Measurements from ENCODE around the gene PPP2R2D. TPM values are rescaled to one million over a fixed set of nuclear protein-coding genes. Genes with fewer than 3 reads are reported as not detected.

The PPP2R2D gene
- total RNA-seq, 1 experiment from 2014 or later, result 39.1 TPM

DNA sequence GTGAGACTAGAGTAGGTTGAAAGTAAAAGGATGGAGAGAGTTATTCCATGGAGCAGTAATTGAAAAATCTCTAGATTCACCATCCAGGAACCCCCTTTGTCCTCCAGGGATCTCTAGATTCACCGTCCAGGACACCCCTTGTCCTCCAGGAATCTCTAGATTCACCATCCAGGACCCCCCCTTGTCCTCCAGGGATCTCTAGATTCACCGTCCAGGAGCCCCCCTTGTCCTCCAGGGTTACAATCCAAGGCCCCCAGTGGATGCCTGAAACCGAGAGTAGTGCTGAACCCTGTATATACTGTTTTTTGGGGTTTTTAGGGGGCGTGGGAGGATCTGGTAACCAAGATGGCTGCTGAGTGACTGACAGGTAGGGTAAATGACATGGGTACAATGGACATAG, 38.3 kb upstream of the PPP2R2D start:
- in situ Hi-C loops (cut with HindIII; ENCODE audit: low pct_unique_long_range_greater_than_20kb, low sequenced_read_pairs), result no loop called here
- no peak for DNase-seq (ENCODE audit: low read depth)

DNA sequence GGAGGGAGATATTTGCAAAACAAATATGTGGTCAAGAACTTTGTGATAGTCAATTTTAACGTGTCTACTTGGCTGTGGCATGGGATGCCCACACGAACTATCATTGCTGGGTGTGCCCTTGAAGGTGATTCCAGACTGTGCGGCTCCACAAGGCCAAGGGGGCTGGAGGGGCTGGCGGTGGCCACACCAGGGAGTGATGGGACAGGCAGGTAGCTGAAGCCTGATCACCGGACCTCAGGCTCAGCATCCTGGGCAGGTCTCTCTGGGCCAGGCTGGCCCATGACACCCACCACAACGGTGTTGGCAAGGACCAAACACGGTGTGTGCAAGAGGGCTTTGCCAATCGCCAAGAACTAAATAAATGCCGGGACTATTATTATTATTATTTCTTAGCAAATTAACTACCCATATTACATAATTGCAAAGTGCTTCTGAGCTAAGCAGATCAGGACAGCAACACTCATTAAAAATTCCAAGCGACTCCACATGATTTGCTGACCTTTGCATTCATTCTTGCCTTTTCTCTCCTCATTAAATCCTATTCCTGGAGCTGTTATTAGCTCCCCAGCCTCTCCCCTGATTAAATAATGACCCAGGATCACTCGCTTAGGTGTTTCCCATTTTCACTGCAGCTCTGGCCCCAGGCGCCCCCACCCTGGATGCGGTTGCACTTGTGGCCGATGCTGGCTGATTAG, 35.4 kb upstream of the PPP2R2D start:
- no peak for DNase-seq (ENCODE audit: low read depth)
- in situ Hi-C loops (cut with HindIII; ENCODE audit: low pct_unique_long_range_greater_than_20kb, low sequenced_read_pairs), result no loop called here

GRCh38 chr10:131866673-131867072, 34.1 kb upstream of the PPP2R2D start:
- in situ Hi-C loops (cut with HindIII; ENCODE audit: low pct_unique_long_range_greater_than_20kb, low sequenced_read_pairs), result no loop called here
- no peak for DNase-seq (ENCODE audit: low read depth)

DNA sequence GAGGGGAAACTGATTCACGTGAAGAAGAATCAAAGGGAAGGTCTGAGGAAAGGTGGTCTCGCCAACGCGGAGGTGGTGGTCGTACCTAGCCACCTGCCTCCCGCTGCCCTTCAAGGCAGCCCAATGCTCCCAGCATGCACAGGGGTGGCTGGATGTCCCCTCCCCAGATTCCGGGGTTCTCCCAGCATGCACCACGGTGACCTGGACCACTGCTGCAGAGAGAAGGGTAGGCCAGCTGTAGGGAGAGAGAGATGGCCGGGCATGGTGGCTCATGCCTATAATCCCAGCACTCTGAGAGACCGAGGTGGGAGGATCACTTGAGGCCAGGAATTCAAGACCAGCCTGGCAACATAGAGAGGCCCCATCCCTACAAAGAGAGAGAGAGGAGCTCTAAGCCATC, 32.4 kb upstream of the PPP2R2D start:
- in situ Hi-C loops (cut with HindIII; ENCODE audit: low pct_unique_long_range_greater_than_20kb, low sequenced_read_pairs), result no loop called here
- no peak for DNase-seq (ENCODE audit: low read depth)

- DNase-seq (ENCODE audit: low read depth), result no peak
Measured at GRCh38 chr10:131869344-131869743, 31.5 kb upstream of the PPP2R2D start.

GRCh38 chr10:131870411-131870810, 30.4 kb upstream of the PPP2R2D start:
- no peak for DNase-seq (ENCODE audit: low read depth)
- in situ Hi-C loops (cut with HindIII; ENCODE audit: low pct_unique_long_range_greater_than_20kb, low sequenced_read_pairs), result no loop called here

More at GRCh38 chr10:131869344-131869743, 31.5 kb upstream of the PPP2R2D start:
- in situ Hi-C loops (cut with HindIII; ENCODE audit: low pct_unique_long_range_greater_than_20kb, low sequenced_read_pairs), result no loop called here

GRCh38 chr10:131870831-131871672, 29.8 kb upstream of the PPP2R2D start:
- DNase-seq (ENCODE audit: low read depth), result peak; percentile 10
- in situ Hi-C loops (cut with HindIII; ENCODE audit: low pct_unique_long_range_greater_than_20kb, low sequenced_read_pairs), result no loop called here

GRCh38 chr10:131871673-131872005, 29.2 kb upstream of the PPP2R2D start:
- in situ Hi-C loops (cut with HindIII; ENCODE audit: low pct_unique_long_range_greater_than_20kb, low sequenced_read_pairs), result no loop called here
- DNase-seq (ENCODE audit: low read depth), result no peak

DNA sequence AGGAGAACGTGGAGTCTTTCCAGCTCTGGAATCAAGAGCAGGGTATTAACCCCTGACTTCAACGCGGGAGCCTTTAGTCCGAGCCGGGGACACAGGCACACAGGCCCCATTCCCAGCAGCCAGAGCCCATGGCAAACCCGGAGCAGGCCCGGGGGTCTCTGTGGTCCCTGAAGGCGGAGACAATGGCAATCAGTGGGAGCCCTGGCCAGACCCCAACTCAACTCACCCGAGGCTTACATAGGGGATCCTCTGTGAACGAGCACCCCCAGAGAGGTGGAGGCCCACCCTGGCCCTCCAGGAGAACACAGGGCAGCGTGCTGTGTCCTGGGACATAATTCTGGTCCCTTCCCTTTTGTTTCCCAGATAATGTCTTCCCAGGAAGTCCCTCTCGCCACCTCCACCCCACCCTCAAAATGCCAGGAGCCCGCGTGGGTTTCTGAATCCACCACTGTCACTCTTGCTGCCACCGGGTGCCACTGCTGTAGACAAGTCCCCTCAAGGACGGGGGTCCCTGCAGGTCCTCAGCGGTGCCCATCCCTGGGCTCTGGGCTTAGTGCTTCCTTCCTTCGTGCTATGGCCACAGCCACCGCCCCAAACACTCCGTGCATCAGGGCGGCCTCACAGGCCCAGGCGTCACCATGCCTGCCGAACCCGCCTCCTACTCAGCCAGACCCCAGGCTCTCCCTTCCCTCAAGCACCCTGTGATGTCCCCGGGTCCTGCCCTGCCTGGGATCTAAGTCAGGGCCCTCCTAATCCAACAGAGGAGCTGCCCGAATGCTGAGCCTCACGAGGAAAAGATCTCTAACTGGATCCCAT, 28.6 kb upstream of the PPP2R2D start:
- in situ Hi-C loops (cut with HindIII; ENCODE audit: low pct_unique_long_range_greater_than_20kb, low sequenced_read_pairs), result no loop called here

DNA sequence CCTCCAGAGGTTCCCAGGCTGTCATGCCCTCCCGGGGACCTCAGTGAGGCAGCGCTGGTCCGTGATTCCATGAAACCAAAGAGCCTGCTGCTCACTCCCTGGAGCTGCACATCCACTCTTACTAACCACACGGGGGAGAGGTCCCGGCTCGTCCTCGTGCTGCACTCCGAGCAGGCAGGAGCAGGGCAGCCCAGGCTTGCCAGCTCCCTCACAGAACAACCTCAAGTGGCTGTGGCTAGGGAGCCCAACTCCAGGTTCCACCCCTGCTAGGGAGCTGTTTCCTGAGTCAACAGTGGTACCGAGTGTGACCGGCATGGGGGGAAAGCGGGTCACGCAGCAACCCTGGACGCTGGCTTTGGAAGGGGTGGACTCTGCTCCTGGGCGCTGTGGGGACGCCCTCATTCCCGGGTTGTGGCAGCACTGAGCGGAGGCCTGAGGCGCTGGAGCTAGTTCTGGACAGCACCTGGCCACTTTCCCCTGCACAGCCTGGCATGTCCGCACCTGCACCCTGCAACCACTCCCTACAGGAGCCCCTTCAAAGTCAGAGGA, 27.9 kb upstream of the PPP2R2D start:
- DNase-seq (ENCODE audit: low read depth), result no peak
- in situ Hi-C loops (cut with HindIII; ENCODE audit: low pct_unique_long_range_greater_than_20kb, low sequenced_read_pairs), result no loop called here

More for the DNA sequence above, 28.6 kb upstream of the PPP2R2D start:
- no peak for DNase-seq (ENCODE audit: low read depth)

DNA sequence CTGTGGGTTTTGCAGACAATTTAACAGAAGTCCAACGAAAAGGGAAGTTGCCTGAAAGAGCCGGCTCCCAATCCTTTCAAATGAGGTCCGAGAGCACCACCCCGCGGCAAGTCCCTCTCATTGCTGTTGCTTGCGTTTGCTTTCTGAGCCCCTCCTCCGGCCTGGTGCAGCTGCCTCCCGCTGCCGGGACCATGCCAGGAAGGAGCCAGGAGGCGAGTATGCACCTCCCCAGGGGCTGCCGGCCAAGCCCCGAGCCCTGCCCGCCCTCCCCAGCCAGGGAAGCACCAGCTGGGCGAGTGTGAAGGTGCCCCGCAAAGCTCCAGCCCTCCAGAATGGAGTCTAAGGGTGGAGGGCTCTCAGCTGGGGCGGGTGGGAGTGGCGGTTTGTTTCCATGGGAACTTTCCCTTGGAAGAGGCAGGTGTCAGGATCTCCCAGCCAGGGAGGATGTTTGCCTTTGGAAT, 25.8 kb upstream of the PPP2R2D start:
- DNase-seq (ENCODE audit: low read depth), result peak; percentile 66
- in situ Hi-C loops (cut with HindIII; ENCODE audit: low pct_unique_long_range_greater_than_20kb, low sequenced_read_pairs), result no loop called here

DNA sequence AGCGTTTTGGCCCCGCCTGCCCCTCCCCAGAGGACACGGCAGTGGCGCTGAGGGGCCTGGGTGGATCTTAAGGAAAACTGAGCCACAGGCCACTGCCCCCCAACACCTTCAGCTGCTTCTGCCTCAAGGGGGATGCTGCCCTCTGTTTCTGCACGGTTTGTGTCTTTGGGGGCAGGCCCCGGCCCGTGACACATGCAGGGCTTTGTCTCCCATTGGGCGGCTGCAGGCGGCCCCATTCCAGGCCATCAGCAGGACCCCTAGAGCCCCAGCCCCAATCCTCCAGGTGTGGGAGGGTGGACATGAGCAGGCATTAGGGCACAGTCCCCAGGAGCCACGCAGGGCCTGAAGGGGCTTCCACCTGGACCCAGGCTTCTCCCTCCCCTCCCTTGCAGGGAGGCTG, 25.3 kb upstream of the PPP2R2D start:
- in situ Hi-C loops (cut with HindIII; ENCODE audit: low pct_unique_long_range_greater_than_20kb, low sequenced_read_pairs), result no loop called here

DNA sequence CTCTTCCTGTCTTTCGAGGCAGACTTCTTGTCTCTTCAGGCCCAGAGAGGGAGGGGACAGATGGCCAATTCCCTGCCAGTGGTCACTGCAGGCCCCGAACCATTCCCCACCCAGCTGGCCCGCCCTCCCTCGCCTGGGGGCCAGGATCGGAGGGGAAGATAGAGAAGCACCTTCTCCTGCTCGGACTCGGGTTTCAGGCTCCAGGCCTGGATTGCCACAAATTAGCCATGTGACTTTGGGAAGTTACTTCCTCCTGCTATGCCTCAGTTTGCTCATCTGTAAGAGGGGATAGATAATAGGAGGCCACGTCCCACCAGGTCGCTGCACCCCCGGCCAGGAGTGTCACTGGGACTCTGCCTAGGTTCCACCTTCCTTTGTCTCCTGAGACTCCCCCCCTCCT, 24.8 kb upstream of the PPP2R2D start:
- DNase-seq (ENCODE audit: low read depth), result no peak
- in situ Hi-C loops (cut with HindIII; ENCODE audit: low pct_unique_long_range_greater_than_20kb, low sequenced_read_pairs), result no loop called here

More for the DNA sequence above, 25.3 kb upstream of the PPP2R2D start:
- DNase-seq (ENCODE audit: low read depth), result no peak

DNA sequence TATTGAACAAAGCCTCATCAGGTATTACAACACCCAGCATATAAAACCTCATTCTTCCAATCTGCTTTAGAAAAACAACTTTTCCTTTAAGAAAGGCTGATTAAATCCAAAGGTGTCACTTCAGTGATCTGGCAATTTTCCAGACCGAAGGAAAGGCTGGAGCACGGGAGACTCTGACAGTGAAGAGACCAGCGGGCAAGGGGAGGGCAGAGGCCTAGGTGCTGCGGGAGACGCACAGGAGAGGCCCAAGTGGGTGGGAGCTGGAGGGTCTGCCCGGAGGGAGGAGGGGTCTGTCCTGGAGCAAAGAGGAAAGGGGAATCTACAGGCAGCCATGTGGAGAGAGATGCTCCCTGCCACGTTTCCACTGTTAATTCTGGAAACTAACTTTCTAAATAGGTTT, 24.3 kb upstream of the PPP2R2D start:
- in situ Hi-C loops (cut with HindIII; ENCODE audit: low pct_unique_long_range_greater_than_20kb, low sequenced_read_pairs), result no loop called here
- DNase-seq (ENCODE audit: low read depth), result peak; percentile 46

GRCh38 chr10:131880016-131880590, 20.7 kb upstream of the PPP2R2D start:
- in situ Hi-C loops (cut with HindIII; ENCODE audit: low pct_unique_long_range_greater_than_20kb, low sequenced_read_pairs), result no loop called here

GRCh38 chr10:131881104-131881880, 19.5 kb upstream of the PPP2R2D start:
- in situ Hi-C loops (cut with HindIII; ENCODE audit: low pct_unique_long_range_greater_than_20kb, low sequenced_read_pairs), result no loop called here
- no peak for DNase-seq (ENCODE audit: low read depth)

More at GRCh38 chr10:131880016-131880590, 20.7 kb upstream of the PPP2R2D start:
- DNase-seq (ENCODE audit: low read depth), result no peak

GRCh38 chr10:131882151-131882550, 18.7 kb upstream of the PPP2R2D start:
- no peak for DNase-seq (ENCODE audit: low read depth)
- in situ Hi-C loops (cut with HindIII; ENCODE audit: low pct_unique_long_range_greater_than_20kb, low sequenced_read_pairs), result no loop called here

Data from Caki2 (cell line).